ENCODE results near the gene TRMU.
"Not testable (repeated sequence)": the region's sequence is repeated elsewhere in the genome, so short reads cannot be mapped to it uniquely, and the experiment has no call there.

TRMU gene

GRCh38 chr22:46308283-46308988, 27.1 kb upstream of the TRMU start:
- TF ChIP-seq, protein P1, sequence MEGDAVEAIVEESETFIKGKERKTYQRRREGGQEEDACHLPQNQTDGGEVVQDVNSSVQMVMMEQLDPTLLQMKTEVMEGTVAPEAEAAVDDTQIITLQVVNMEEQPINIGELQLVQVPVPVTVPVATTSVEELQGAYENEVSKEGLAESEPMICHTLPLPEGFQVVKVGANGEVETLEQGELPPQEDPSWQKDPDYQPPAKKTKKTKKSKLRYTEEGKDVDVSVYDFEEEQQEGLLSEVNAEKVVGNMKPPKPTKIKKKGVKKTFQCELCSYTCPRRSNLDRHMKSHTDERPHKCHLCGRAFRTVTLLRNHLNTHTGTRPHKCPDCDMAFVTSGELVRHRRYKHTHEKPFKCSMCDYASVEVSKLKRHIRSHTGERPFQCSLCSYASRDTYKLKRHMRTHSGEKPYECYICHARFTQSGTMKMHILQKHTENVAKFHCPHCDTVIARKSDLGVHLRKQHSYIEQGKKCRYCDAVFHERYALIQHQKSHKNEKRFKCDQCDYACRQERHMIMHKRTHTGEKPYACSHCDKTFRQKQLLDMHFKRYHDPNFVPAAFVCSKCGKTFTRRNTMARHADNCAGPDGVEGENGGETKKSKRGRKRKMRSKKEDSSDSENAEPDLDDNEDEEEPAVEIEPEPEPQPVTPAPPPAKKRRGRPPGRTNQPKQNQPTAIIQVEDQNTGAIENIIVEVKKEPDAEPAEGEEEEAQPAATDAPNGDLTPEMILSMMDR (IDR thresholded peaks at IDR 0.05; ENCODE audit: low read depth, low read length) = no peak
- no peak for DNase-seq (ENCODE audit: extremely low read depth, low read depth)

- no peak for DNase-seq (ENCODE audit: extremely low read depth, low read depth)
- TF ChIP-seq, protein P1 (IDR thresholded peaks at IDR 0.05; ENCODE audit: low read depth, low read length) = no peak
Measured at GRCh38 chr22:46309526-46310085, 25.9 kb upstream of the TRMU start.

DNA sequence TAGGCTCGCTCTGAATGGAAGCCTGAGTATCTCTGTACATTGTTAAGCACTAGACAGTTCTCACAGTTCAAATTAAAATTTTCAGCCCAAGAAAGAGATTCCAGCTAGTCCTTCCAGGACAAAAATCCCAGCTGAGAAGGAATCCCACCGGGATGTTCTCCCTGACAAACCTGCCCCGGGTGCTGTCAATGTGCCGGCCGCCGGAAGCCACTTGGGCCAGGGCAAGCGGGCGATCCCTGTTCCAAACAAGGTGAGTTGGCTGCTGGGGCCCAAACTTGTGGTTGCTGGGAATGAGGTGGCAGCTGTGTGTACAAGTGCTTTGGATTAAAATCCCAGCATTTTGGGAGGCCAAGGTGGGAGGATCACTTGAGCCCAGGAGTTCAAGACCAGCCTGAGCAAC, 23.5 kb upstream of the TRMU start:
- no peak for DNase-seq (ENCODE audit: extremely low read depth, low read depth)
- TF ChIP-seq, protein P1 (IDR thresholded peaks at IDR 0.05; ENCODE audit: low read depth, low read length) = no peak

- DNase-seq (ENCODE audit: extremely low read depth, low read depth) = not testable (repeated sequence)
Measured at GRCh38 chr22:46312848-46313247, 22.7 kb upstream of the TRMU start.

DNA sequence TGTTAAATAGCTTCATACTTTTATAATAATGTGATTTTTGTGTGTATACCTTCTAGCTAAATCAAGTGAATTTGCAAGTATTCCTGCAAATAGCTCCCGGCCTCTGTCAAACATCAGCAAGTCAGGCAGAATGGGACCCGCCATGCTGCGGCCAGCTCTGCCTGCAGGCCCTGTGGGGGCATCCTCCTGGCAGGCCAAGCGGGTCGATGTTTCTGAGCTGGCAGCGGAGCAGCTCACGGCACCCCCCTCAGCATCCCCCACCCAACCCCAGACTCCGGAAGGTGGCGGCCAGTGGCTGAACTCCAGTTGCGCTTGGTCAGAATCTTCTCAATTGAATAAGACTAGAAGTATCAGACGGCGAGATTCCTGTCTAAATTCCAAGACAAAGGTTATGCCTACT, 19.5 kb upstream of the TRMU start:
- TF ChIP-seq, protein P1 (IDR thresholded peaks at IDR 0.05; ENCODE audit: low read depth, low read length) = no peak
- no peak for DNase-seq (ENCODE audit: extremely low read depth, low read depth)

DNA sequence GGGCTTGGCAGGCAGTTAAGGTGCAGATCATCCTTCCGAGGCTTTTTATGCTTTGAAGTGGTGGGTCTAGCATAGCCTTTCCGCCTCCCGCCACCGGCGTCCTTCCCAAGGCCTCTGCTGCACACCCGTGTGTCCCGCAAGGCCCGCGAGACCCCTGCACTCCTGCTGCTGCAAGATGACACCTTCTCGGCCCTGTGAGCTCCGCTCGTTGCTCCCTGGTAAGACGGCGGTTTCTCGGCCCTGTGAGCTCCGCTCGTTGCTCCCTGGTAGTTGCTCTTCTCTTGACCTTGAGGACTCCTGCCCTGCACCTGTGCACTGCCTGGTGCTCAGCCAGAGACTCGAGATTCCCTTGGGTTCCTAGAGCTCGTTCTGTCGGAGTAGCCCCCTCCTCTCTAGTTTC, 17.9 kb upstream of the TRMU start:
- DNase-seq (ENCODE audit: extremely low read depth, low read depth) = no peak
- TF ChIP-seq, protein P1 (IDR thresholded peaks at IDR 0.05; ENCODE audit: low read depth, low read length) = no peak

GRCh38 chr22:46318576-46318975, 16.9 kb upstream of the TRMU start:
- TF ChIP-seq, protein P1 (IDR thresholded peaks at IDR 0.05; ENCODE audit: low read depth, low read length) = no peak
- DNase-seq (ENCODE audit: extremely low read depth, low read depth) = no peak

DNA sequence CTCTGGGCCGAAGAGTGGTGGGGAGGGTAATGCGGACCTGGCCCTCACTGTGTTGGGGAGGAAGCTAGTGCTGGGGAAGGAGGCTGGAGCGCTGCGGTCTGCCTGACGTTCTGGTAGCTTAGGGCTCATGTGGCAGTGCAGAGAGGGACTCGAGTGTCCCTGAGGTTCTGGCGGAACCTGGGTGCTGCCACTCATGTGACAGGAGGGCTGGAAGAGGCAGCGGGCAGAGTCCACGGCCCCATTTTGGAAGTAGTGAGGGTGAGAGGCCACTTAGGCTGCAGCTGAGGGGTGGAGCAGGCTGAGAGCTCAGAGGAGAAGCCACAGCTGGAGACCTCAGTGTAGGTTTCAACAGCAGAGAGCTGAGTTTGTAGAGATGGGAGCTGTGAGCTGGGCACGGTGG, 16.2 kb upstream of the TRMU start:
- TF ChIP-seq, protein P1 (IDR thresholded peaks at IDR 0.05; ENCODE audit: low read depth, low read length) = no peak
- DNase-seq (ENCODE audit: extremely low read depth, low read depth) = no peak
